ENCODE measurements around the gene DYNC2LI1.

Gene DYNC2LI1

DNA sequence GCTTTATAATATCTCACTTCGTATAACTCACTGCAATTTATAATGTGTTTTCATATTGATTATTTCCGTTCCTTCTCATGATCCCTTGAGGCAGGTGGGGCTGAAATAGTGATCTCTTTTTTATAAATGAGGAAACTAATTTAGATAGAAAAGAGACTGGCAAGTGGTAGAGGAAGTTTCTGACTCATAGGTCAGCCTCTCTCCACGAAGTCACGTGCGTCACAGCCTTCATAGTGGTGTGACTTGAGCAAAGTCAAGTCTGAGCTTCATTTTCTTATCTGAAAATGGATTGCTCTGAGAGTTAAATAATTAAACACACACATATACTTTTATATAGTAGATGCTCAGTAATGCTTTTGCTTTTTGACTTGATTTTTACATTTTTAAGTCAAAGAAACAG is 44.9 kb downstream of the DYNC2LI1 start:
- DNase-seq (ENCODE audit: low read depth in 2 of 2): no peak

DNA sequence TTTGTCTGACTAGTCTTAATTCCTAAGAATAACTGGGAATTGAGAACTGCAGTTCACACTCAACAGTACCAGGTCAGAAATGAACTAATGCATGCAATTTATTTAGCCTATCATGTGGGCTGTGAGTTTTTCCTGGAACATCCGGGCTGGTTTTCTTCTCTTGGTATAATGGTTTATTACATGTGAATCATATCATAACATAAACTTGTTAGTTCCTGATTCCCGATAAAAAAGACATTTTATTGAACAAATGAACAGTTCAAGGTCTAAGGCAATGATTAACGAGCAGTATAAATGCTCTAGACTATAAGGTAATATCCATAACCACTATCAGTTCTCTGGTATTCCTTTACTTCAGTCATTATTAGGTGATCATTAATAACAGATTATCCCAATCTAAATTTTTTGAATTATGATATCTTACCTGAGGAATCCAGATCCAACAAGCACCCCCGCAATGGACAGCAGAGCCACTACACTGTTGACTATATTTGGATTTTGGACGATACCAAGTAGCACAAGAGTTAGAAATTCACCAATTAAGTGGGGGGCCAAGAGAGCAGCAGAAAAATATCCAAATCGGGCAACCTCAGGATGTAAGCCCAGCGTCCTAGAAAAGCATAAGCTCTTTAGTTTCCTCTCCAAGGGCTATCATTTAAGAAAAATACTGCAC is 45.8 kb downstream of the DYNC2LI1 start:
- DNase-seq (ENCODE audit: low read depth in 2 of 2): no peak

DNA sequence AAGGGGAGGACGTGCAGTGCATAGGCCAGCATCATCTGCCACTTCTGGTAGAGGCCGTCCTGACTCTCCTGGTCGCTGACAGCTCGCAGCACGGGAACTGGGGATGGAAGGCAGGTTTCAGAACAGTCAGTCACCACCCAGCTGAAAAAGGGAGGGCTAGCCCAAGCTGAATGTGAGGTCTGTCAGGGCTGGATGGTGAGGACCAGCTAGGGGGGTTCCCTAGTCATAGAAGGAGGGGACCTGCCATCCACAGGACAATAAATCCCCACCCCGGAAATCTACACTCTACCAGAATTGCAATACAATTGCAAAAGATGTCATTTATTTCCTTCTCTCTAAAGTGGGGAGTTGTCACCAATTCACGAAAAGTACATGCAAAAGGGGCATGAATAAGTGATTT is 49.0 kb downstream of the DYNC2LI1 start:
- DNase-seq (ENCODE audit: low read depth in 2 of 2): no peak

DNA sequence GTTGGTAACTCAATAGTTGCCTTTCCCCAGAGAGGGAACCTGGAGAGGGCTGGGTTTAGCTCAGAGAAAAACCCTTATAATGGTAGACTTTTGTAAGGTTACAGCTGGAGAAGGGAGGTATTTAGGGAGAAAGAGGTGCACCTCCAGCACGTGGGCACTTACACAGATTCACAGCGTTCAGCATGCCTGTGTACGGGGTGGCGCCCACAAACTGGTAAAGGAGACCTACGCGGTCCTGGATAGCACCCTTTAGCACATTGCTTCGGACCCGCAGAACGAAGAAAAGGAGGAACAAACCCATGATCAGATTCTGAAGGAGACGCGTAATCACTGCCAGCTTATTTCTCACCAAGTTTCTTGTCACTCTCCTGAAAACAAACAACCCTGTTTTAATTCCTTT is 49.9 kb downstream of the DYNC2LI1 start:
- no peak for DNase-seq (ENCODE audit: low read depth in 2 of 2)

DNA sequence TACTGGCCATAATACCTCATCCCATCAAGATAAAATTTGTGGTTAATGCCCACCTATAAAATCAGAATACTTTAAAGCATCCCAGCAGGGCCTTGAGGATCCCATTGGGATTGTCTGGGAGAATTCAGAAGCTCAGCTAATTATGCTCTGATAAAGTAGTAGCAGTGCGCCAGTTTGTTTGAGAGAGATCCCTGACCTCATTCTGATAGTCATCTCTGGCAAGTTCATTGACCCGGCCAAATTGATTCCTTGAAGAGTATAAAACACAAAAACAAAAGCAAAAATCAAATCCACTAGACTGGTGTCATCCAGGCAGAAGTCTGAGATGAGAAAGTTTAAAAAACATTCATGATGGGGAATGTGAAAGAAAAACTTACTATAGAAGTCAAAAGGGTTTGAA is 50.7 kb downstream of the DYNC2LI1 start:
- no peak for DNase-seq (ENCODE audit: low read depth in 2 of 2)

DNA sequence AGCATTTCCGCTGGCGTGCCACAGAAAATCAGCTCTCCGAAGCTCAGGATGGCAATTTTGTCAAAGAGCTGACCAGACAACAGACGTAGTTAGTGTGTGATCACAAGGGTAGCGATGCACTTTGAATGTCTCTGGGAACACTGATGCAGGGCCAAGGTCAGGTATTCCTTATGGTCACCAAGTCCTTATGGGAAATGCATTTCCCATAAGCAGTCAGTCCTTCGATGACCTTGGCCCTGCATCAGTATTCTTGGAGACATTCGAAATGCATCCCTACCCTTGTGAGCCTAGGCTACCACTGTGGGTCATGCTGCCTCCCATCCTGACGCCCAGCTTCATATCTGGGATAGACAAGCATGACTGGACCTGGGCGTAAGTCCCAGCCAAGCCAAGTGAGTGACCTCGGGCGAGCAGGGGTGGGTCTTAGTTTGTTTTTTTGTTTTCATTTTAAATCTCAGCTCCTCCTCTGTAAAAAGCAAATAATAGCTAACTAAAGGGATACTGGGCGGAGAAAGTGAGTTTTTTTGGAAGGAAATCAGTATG is 51.2 kb downstream of the DYNC2LI1 start:
- DNase-seq (ENCODE audit: low read depth in 2 of 2): no peak

DNA sequence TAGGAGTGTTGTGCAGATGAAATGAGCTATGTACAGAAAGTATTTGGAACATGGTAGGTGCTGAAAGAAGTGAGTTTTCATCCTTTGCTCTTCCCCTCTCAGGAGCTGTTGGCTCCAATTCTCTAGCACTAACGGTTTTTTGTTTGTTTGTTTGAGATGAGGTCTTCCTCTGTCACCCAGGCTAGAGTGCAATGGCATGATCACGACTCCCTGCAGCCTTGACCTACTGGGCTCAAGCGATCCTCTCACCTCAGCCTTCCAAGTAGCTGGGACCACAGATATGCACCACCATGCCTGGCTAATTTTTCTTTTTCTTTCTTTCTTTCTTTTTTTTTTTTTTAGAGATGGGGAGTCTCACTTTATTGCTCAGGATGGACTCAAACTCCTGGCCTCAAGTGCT is 52.0 kb downstream of the DYNC2LI1 start:
- no peak for DNase-seq (ENCODE audit: low read depth in 2 of 2)

DNA sequence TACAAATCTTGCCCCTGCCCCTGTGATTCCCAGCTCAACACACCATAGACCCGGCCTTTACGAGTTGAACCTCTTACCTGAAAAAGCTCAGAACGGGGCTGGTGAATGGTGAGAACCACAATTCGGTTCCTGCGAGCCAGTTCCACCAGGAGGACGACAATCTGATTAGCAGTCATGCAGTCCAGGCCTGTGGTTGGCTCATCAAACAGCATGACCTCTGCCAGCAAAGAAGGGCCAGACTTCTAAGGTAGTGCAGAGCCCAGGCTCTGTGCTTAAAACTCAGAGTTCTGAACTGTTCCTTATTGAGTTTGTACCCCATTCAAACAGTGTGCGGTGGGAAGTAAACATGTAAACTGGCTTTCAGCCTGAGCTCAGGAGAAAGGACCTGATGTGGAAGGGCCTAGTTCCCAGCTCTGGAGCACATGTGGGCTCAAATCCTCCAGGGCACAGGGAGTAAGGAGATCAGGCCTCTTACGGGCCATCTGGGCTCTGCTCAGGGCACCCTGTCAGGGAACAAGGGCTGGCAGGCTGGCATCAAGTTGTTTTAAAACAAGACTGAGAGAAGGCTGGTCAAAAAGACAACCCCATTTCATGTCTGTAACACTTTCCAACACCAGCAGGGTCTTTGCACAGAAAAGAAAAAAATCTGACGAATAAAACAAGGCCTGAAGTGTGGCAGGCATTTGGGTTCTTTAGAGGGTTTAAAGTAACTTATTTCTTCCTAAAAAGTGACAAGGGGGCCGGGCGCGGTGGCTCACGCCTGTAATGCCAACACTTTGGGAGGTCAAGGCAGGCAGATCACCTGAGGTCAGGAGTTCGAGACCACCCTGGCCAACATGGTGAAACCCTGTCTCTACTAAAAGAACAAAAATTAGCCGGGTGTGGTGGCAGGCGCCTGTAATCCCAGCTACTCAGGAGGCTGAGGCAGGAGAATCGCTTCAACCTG is 52.7 kb downstream of the DYNC2LI1 start:
- DNase-seq (ENCODE audit: low read depth in 2 of 2): no peak

DNA sequence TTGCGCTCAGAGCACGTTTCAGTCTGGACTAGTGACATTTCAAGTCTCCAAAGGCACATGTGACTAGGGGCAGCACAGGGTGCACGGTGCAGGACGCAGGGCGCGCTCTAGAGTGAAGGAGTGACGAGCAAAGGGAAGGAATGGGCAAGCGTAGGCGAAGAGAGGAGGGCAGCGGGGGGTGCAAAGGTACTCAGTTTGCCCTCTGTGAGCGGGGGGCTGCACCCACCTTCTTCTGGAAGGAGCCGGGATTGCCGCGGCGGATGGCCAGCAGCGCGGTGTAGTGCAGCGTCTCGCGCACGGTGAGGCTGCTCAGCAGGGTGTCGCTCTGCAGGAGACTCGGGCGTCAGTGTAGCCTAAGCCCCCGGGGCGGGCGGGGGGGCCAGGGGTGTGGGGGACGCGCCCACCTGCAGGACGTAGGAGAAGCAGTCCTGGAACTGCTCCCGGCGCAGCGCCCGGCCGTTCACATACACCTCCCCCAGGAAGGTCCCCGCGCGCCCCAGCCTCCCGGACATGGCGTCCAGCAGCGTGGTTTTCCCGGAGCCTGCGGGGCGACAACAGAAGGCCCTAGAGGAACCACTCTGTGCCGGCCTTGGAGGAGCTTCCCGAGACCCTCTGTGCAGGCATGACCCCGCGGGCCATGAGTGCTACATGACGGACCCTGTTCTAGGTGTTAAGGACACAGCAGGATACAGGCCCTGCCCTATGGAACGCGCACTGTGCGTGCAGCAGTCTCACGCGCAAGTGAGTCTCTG is 57.9 kb downstream of the DYNC2LI1 start:
- DNase-seq (ENCODE audit: low read depth in 2 of 2): no peak

DNA sequence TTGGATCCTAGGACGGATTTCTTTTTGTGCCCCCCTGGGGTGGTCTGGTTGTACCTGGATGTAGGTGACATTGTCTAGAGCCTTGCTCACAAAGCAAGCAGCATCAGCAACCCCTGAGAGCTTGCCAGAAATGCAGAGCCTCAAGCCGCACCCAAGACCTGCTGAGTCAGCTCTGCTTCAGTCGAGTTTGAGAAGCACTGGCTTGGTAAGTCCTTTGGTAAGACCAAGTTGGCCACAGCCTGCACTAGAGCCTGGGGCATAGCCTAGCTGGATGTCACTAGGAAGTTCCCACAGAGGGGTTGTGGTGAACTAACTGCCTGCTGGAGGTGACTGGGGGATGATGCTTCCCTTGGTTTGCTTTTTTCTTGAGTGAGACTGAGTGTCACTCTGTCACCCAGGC is 58.6 kb downstream of the DYNC2LI1 start:
- DNase-seq (ENCODE audit: low read depth in 2 of 2): no peak

DNA sequence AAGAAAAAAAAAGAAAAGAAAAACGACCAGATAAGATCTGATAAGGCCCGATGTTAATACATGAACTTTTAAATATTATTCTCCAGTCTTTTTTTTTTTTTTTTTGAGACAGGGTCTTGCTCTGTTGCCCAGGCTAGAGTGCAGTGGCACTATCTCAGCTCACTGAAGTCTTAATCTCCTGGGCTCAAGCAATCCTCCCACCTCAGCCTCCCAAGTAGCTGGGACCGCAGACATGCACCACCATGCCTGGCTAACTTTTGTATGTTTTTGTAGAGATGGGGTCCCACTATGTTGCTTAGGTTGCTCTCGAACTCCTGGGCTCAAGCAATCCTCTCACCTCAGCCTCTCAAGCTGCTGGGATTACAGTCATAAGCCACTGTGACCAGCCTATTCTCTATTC is 63.2 kb downstream of the DYNC2LI1 start:
- DNase-seq (ENCODE audit: low read depth in 2 of 2): no peak

DNA sequence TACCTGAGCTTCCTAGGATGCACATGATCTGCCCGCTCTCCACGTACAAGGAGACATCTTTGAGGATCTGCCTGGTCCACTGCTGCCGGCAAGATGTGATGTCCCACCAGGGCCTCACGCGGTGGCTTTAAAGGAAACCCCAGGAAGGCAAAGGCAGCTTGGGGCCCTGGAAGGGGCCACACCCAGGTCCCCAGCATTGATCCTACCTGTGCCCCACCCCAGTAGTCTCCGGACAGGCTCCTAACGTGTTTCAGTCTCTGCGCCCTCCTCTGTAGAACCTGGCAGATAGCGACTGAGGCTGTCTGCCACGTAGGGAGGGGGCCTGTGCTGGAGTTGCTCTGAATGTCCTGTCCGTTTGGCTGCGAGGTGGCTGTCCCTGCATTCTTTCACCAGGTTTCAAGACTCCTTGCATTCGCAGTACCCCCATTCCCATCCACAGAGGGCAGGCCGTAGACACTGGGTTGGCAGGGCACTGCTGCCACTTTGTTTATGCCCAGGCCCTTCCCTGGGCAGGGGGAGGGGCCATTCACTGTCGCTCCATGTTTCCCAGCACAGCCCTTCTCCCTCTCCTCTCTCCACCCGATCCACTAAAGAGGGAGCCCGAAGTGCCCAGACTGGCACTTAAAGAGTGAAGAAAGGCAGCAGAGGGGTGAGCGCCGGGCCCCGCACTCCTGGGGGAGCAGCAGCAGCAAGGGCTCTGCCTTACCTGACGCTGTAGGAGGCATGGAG is 64.2 kb downstream of the DYNC2LI1 start:
- DNase-seq (ENCODE audit: low read depth in 2 of 2): no peak

DNA sequence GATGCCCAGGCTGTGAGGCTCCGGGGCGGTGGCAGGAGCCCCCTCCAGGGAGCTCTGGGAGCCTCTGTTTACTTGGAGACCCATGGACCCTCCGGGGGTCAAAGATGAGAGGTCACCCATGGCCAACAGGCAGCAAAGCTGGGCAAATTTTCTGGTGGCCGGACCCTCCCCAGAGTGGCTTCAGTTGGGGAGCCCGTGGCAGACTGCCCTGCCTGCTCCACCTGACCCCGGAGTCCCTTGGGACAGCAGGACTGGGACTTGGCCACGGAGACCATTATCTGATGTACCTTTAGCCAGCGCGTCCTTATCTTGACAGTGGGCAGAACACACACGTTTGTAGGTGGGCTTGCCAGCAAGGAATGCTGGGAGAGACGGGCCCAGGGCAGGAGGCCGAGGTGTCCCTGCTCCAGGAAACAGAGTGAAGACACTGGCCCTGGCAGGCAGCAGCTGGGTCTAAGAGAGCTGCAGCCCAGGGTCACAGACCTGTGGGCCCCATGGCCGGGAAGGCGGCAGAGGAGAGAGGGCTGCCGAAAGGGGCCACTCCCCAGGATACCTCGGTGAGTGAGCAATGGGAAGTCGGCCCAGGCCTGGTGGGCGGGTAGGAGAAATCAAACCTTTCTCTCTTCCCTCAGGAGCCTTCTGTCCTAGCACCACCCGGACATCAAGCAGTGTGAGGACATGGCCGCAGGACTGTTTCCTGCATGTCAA is 64.9 kb downstream of the DYNC2LI1 start, which contains the start of the genes ABCG5 and ABCG8:
Gene ABCG5 (minus strand): TSS at position 280 of the 708 bp plus-strand sequence. CDS start 160 bp downstream, at position 120.
Gene ABCG8 (plus strand): TSS at position 412 of the 708 bp plus-strand sequence. CDS start 83 bp downstream, at position 495.
- no peak for DNase-seq (ENCODE audit: low read depth in 2 of 2)

DNA sequence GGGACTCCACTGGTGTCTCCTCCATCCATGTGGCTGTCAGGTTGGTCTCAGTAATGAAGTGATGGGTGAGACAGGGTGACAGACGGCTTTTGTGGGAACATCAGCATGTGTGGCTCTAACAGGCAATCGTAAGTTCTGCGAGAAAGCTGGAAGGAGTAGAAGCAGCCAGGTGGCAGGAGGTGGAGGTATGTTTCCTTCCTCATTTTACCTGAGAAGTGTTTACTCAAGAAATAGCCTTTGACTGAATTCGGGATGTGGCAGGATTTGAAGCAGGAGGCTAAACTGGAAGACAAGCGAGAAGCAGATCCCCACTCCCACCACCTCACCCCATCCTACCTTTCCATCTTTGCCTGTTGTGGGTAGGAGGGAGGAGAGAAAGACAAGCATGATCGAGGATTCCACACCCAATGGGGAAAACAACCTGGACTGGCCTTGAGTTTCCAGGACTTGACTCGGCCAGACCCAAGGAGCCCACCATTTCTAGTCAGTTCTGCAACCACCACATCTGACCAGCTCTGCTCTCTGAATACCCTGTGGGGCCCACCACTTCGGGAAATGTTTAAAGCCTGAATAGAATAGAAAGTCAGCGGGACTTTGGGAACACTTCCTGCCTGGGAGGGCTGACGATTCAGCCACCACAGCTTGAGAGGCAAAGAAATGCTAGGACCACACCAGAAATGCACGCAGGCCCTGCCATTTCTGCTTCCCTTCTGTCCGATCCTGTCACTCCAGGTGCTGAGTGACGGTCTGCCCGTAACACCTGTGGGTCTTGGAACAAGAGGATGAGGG is 66.1 kb downstream of the DYNC2LI1 start:
- DNase-seq (ENCODE audit: low read depth in 2 of 2): no peak

DNA sequence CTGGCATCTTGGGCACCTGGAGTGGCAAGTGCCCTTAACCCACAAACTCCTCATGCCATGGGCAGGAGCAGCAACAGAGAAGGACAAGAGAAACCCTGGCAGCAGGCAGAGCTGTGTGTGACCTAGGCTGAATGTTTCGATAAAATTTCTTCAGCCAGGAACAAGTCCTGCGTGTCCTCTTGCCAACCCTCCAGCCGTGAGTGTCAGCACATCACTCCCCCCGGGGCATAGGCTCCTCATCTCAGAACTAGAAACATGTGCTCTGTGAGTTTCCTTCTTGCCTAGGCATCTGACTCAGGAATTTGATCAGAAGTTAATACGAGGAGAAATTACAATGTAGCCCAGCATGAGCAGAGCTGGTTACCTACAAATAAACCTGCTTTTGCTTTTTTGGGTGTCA is 67.1 kb downstream of the DYNC2LI1 start:
- no peak for DNase-seq (ENCODE audit: low read depth in 2 of 2)

DNA sequence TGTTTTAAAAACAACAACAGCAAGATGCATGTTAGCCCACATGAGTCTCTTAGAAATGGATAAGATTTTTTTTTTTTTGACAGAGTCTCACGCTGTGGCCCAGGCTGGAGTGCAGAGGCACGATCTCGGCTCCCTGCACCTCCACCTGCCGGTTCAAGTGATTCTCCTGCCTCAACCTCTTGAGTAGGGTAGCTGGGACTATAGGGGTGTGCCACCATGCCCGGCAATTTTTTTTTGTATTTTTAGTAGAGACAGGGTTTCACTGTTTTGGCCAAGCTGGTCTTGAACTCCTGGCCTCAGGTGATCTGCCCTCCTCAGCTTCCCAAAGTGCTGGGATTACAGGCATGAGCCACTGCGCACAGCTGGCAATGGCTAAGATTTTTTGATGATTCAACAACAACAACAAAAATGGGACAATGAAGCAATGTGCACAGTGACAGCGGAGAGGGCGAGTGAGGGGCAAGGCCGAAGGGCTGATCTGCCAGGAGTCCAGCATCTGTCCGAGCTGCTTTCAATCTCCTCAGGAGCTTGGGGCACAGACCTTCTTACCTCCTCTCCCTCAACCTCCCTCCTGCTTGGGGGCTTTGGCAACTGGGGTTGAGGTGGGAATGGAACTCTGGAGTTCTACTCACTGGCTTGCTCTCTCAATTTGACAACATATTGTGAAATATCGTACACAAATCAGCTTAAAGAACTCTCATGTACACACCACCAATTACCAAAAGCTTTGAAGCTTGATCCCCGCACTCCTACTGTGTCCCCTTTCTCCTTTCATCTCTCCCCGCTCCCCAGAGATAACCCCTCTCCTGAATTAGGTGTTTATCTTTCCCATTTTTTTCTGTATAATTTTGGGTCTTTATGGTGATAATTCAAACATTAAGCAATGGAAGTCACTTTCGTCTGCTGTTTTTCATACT is 68.4 kb downstream of the DYNC2LI1 start:
- DNase-seq (ENCODE audit: low read depth in 2 of 2): no peak

DNA sequence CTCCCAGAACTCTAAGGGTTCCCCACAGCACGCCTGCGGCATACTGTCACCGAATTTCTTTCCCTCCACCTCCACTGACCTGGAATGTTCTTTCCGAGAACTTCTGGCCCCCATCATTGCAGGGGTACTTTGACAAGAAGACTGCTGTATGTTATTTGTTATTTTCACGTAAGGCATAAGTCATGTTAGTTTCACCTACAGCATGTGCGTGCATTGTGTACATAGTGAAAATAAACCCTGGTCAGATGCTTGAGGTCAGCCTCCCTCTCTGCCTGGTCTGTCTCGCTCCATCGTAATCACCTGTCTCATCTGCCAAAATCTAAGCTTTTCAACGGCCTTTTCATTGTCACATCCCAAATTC is 69.0 kb downstream of the DYNC2LI1 start:
- DNase-seq (ENCODE audit: low read depth in 2 of 2): no peak

DNA sequence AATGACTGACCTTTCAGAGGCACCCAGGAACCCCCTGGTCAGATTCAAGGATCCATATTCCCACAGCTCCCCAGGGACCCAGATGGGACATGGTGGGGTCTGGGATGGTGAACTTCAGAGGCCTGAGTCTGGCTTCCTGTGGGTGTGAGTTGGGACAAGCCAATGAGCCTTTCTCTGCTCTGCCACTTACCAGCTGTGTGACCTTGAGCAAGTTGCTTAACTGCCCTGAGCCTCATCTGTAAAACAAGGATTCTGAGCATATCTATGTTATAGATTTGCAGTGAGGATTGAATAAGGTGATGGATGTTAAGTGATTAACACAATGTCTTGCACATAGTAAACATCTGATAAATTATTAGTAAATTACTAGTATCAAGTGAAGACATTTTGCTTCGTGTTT is 71.3 kb downstream of the DYNC2LI1 start:
- no peak for DNase-seq (ENCODE audit: low read depth in 2 of 2)
